22Rv1 (cell line): ENCODE data around the gene PEX3.

Source experiments
- CTCF ChIP-seq: fragments of 450-650 bp; IDR thresholded peaks from 2 replicates; pipeline ENCODE4 v1.5.1; 2017; ENCODE audit warnings: mild to moderate bottlenecking
- ZFX ChIP-seq: fragments of 450-650 bp; IDR thresholded peaks from 2 replicates; pipeline ENCODE4 v1.6.1; 2017; ENCODE audit warnings: antibody characterized with exemption, borderline replicate concordance

- TF ChIP-seq CTCF: no peak
- no peak for TF ChIP-seq ZFX
Measured at GRCh38 chr6:143429970-143430369, 20.6 kb upstream of the PEX3 start.
